Measurements from ENCODE around the gene TCF3.

The TCF3 gene

DNA sequence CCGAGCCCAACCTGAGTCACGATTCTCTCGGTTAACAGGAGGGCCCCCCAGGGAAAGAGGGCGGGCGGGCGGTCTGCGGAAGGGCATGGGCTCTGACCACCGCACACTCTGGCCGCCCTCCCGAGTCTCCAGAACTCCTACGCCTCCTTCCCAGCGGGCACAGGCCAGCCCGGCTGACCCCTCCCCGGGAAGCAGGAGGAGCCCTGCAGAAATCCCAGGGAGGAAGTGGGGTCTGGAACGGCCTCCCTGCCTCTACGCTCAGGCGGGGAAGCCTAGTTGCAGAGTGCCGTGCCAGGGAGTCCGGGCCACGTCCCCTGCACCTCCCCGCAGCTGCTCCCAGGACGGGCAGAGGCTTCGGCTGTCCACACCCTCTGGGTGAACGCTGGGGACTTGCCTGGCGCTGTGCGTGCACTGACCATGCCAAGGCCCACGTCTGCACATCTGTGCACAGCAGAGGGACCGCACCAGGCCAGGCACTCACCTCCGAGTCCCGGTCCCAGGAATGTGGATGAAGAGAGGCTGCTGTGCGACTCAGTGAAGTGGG lies 20.8 kb downstream of the TCF3 start:
- DNase-seq (ENCODE audit: low read depth) = no peak
- TF ChIP-seq, protein P1, sequence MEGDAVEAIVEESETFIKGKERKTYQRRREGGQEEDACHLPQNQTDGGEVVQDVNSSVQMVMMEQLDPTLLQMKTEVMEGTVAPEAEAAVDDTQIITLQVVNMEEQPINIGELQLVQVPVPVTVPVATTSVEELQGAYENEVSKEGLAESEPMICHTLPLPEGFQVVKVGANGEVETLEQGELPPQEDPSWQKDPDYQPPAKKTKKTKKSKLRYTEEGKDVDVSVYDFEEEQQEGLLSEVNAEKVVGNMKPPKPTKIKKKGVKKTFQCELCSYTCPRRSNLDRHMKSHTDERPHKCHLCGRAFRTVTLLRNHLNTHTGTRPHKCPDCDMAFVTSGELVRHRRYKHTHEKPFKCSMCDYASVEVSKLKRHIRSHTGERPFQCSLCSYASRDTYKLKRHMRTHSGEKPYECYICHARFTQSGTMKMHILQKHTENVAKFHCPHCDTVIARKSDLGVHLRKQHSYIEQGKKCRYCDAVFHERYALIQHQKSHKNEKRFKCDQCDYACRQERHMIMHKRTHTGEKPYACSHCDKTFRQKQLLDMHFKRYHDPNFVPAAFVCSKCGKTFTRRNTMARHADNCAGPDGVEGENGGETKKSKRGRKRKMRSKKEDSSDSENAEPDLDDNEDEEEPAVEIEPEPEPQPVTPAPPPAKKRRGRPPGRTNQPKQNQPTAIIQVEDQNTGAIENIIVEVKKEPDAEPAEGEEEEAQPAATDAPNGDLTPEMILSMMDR (conservative IDR thresholded peaks at IDR 0.05; ENCODE audit: low read length) = no peak
- H3K4me3 ChIP-seq (ENCODE audit: low read length) = no peak overlapping the region

DNA sequence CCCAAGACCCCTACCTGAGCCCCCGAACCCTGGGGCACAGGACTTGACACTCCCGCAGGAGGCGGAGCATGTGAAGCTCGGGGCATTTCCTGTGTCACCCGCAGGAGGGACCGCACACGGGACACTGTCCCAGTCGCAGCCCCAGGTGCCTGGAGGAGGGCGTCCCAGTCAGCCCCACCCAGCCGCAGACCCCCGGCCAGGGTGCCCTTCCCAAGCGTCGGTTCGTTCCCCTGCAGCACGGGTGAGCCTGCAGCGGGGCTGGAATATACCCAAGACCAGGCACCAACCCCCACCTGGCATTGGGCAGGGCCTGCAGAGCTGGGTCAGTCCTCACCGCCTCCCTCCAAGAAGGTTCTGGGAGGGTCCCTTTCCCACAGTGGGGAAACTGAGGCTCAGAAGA lies 21.6 kb downstream of the TCF3 start:
- TF ChIP-seq, protein P1 (conservative IDR thresholded peaks at IDR 0.05; ENCODE audit: low read length) = no peak
- H3K4me3 ChIP-seq (ENCODE audit: low read length) = no peak overlapping the region
- DNase-seq (ENCODE audit: low read depth) = no peak

DNA sequence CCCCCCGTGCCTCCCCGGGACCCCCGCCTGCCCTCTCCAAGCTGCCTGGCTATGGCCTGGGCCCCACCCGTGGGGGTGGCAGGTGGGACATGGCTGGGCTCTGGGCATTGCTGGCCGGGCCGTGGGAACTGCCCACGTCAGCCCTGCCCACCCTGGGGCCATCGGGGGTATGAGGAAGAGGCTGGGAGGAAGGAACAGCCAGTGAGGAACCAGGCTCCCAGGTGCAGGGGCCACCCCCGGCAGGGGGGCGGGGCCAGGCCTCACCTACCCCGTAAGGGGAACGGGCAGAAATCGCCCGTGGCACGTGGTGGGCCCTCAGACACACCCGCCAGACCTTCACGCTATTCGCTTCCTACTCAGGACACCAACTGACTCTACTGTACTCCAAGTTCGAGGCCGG lies 22.4 kb downstream of the TCF3 start:
- no peak for DNase-seq (ENCODE audit: low read depth)
- no peak overlapping the region for H3K4me3 ChIP-seq (ENCODE audit: low read length)
- TF ChIP-seq, protein P1 (conservative IDR thresholded peaks at IDR 0.05; ENCODE audit: low read length) = no peak

DNA sequence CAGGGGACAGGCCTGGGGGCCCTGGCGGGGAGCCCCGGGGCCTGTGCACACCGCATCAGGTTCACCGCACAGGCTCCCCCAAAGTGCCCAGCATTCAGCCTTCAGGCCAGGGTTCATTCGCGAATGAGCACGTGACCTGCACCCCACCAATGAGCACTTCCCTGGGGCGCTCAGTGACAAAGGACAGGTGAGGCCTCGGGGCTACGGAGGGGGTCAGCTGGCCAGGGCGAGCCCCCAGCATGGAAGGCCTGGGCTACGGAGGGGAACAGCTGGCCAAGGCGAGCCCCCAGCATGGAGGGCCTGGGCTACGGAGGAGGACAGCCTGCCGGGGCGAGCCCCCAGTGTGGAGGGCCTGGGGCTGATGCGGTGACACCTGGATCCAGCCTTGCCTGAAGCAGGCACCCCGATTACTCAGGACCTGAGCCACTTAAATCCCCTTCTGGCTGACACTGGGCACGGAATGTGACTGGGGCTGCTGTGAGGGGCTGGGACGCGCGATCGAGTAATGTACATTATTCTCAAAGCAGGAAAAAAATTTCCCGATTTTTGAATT lies 23.1 kb downstream of the TCF3 start:
- no peak for DNase-seq (ENCODE audit: low read depth)
- no peak overlapping the region for H3K4me3 ChIP-seq (ENCODE audit: low read length)

DNA sequence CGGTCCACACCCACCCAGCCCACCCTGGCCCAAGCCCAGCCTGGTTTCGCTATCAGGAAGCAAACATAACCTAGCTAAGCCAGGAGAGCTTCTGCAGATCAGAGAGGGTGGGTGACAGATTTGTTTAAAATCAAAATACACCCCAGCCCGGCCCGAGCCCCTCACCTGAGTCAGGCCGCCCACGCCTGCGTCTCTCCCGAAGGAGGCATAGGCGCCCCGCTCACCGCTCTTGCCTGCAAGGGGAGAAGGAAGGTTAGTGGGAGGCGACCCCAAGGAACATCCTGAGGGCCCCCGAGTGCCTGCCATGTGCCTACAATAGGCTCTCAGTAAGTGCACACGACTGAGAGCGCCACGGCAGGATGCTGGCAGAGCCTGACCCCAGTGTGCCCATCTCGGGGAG lies 25.2 kb downstream of the TCF3 start:
- no peak overlapping the region for H3K4me3 ChIP-seq (ENCODE audit: low read length)
- TF ChIP-seq, protein P1 (conservative IDR thresholded peaks at IDR 0.05; ENCODE audit: low read length) = no peak
- DNase-seq (ENCODE audit: low read depth) = no peak

More for the DNA sequence above, 23.1 kb downstream of the TCF3 start:
- TF ChIP-seq, protein P1 (conservative IDR thresholded peaks at IDR 0.05; ENCODE audit: low read length) = no peak

DNA sequence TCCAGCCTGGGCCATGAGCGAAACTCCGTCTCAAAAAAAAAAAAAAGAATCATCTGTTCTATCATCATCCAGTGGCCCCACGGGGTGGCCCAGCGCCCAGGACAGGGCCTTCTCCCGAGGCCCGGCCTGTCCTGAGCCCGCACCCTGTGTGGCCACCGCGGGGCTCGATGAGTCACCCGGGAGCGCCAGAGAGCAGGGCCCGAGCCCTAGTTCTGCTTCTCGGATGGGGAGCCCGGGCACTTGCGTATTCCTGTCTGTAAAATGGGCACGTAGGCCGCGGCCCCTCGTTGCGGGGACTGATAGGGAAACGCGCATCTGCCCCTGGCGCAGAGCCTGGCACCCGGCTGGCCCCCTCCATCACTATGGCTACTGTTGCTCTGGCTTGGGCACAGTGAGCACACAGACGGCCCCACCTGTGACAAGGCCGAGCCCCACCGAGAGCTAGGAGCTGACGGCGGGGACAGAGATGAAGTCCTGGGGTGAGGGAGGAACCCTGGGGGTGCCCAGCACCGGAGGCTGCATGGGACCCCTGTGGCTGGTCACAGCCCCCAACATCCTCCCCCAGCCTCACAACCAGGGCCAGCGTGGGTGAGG lies 25.9 kb downstream of the TCF3 start:
- DNase-seq (ENCODE audit: low read depth) = no peak
- TF ChIP-seq, protein P1 (conservative IDR thresholded peaks at IDR 0.05; ENCODE audit: low read length) = no peak
- no peak overlapping the region for H3K4me3 ChIP-seq (ENCODE audit: low read length)

DNA sequence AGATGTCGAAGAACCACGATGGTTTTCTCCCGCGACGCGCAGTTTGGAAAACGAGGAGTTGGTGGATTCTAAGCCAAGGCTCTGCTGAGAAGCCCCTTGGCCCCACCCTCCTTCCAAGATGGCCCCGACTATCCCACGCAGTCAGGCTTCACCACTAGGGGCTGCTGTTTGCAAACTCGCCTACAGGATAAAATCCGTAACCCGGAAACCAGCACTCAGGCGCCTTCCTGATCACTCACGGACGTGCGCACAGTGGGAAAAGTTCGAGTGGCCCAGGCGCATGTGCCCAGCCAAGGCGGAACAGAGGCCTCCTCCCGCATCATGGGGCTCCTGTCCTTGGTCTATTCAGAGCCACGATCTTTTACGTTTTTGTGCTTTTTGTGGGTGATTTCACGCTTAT lies 28.0 kb downstream of the TCF3 start:
- TF ChIP-seq, protein P1 (conservative IDR thresholded peaks at IDR 0.05; ENCODE audit: low read length) = peak; percentile 67
- peak; percentile 39 for DNase-seq (ENCODE audit: low read depth)
- no peak overlapping the region for H3K4me3 ChIP-seq (ENCODE audit: low read length)

Measured in AG10803 (cell line).